ENCODE data around the gene RPLP2.

RPLP2 gene

GRCh38 chr11:797296-798092, 12.3 kb upstream of the RPLP2 start:
- no peak for TF ChIP-seq JUND (IDR thresholded peaks at IDR 0.05; ENCODE audit: low read depth)
- in situ Hi-C loops (cut with HindIII; ENCODE audit: low pct_unique_long_range_greater_than_20kb, low sequenced_read_pairs), result no loop called here
- DNase-seq (ENCODE audit: low read depth in 1 of 2, low spot score in 1 of 2), result peak; percentile 65 to 71

DNA sequence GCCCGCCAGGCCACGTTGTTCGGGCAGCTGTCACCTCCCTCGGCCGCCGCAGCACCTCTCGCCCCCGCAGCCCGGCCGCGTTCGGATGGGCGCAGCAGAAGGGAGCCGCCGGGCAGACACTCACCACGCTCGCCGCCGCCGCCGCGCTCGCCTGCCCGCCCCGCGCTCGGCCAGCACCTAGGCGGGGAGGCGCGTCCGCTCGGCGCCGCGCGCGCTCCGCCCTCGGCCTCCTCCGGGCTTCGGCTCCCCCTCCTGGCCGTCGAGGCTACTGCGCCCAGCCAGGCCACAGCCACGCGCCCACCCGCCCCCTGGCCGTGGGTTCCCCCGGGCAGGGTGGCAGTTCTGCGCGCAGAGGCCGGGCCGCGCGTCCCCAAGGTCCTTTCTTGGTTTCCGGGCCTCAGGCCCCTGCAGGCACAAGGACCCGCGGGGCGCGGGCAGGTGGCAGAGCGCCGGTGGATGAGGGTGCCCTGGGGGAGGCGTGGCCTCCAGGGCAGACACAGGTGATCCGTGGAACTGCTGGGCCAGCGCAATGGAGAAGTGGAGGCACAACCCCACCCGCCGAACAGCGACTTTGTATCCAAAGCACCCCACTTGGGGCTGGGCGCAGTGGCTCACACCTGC, 11.6 kb upstream of the RPLP2 start, which contains the start of gene SLC25A22:
Gene SLC25A22 (minus strand): TSS at position 189 of the 621 bp plus-strand sequence. CDS start 3,275 bp downstream, outside the sequence.
- in situ Hi-C loops (cut with HindIII; ENCODE audit: low pct_unique_long_range_greater_than_20kb, low sequenced_read_pairs), result no loop called here
- TF ChIP-seq JUND (IDR thresholded peaks at IDR 0.05; ENCODE audit: low read depth), result no peak
- DNase-seq (ENCODE audit: low read depth in 1 of 2, low spot score in 1 of 2), result peak; percentile 77 to 81

DNA sequence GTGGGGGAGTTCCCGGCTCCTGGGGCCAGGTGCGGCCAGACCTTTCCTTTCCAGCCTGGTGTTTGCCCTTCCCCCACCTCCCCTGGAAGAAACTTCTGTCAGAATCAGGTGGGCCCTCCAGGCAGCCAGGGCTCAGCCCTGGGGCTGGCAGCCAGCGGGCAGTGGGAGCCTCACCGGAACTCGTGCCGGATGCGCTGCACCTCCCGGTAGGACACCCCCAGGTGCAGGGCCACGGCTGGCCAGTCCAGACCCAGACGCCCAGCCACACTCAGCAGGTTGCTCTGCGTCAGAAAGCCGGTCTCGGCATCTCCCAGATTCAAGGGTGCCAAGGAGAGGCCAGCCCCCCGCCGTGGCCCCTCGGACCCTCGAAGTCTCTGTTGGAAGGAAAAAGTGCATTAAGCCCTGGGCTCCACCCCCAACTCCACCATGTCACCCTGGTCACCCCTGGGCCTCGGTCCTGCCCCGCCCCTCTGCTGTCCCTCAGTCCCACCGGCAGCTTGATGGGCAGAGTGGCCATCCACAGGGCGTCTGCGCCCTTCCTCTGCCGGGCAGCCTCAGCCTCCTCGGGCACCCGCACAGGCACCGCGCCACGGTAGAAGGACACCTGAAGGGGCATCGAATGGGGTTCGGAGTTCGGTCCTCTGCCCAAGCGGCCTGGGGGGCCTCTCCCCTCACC, 10.0 kb upstream of the RPLP2 start:
- no peak for DNase-seq (ENCODE audit: low read depth in 1 of 2, low spot score in 1 of 2)
- no peak for TF ChIP-seq JUND (IDR thresholded peaks at IDR 0.05; ENCODE audit: low read depth)
- in situ Hi-C loops (cut with HindIII; ENCODE audit: low pct_unique_long_range_greater_than_20kb, low sequenced_read_pairs), result no loop called here

DNA sequence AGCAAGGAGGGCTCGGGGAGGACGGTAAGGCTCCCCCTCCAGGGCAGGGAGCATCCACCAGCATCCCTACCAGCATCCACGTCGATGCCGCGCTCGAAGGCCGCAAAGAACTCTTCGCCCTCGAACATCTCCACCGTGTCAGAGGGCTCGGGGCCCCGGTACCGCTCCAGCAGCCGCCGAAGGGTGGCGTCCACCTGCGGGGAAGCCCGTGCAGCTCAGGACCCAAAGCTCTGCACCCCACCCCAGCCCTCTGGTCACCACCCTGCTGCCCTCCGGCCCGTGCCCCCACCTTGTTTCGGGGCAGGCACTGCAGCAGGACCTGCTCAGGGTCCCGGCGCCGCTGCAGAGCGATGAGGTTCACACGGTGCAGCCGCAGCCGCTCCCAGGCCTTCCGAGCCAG, 9.3 kb upstream of the RPLP2 start:
- DNase-seq (ENCODE audit: low read depth in 1 of 2, low spot score in 1 of 2), result no peak
- in situ Hi-C loops (cut with HindIII; ENCODE audit: low pct_unique_long_range_greater_than_20kb, low sequenced_read_pairs), result no loop called here
- no peak for TF ChIP-seq JUND (IDR thresholded peaks at IDR 0.05; ENCODE audit: low read depth)

- TF ChIP-seq JUND (IDR thresholded peaks at IDR 0.05; ENCODE audit: low read depth), result no peak
- no peak for DNase-seq (ENCODE audit: low read depth in 1 of 2, low spot score in 1 of 2)
- in situ Hi-C loops (cut with HindIII; ENCODE audit: low pct_unique_long_range_greater_than_20kb, low sequenced_read_pairs), result no loop called here
These were observed 8.5 kb upstream of the RPLP2 start for GRCh38 chr11:801097-801780.

DNA sequence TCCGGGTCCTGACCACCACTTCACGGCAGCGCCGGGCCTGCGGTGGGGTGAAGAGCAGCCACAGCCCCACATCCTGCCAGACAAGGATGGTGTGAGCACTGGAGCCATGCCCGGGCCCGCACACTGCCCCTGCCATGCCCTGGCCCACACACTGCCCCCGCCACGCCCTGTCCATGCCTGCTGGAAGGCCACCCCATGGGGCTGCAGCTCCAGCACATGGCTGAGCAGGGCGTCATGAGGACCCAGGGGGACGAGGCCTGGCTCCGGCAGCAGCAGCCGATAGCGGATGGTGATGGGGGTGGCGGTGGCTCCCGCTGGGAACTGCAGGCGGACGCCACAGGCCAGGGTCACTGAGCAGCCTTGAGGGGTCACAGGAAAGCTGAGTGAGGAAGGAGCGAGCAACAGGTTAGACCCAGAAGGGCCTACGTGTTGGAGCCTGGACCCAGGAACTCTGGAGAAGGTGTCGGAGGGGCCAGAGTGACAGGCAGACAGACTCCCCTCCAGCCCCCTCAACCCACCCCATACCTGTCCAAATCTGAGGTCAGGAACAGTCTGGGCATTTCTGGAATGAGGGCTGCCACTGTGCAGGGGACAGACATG, 7.6 kb upstream of the RPLP2 start:
- in situ Hi-C loops (cut with HindIII; ENCODE audit: low pct_unique_long_range_greater_than_20kb, low sequenced_read_pairs), result no loop called here
- no peak for DNase-seq (ENCODE audit: low read depth in 1 of 2, low spot score in 1 of 2)
- no peak for TF ChIP-seq JUND (IDR thresholded peaks at IDR 0.05; ENCODE audit: low read depth)

- TF ChIP-seq JUND (IDR thresholded peaks at IDR 0.05; ENCODE audit: low read depth), result no peak
- no peak for DNase-seq (ENCODE audit: low read depth in 1 of 2, low spot score in 1 of 2)
- in situ Hi-C loops (cut with HindIII; ENCODE audit: low pct_unique_long_range_greater_than_20kb, low sequenced_read_pairs), result no loop called here
These were observed 6.9 kb upstream of the RPLP2 start for GRCh38 chr11:802693-803466.

GRCh38 chr11:803467-803742, 6.4 kb upstream of the RPLP2 start:
- TF ChIP-seq JUND (IDR thresholded peaks at IDR 0.05; ENCODE audit: low read depth), result no peak
- no peak for DNase-seq (ENCODE audit: low read depth in 1 of 2, low spot score in 1 of 2)
- in situ Hi-C loops (cut with HindIII; ENCODE audit: low pct_unique_long_range_greater_than_20kb, low sequenced_read_pairs), result no loop called here

DNA sequence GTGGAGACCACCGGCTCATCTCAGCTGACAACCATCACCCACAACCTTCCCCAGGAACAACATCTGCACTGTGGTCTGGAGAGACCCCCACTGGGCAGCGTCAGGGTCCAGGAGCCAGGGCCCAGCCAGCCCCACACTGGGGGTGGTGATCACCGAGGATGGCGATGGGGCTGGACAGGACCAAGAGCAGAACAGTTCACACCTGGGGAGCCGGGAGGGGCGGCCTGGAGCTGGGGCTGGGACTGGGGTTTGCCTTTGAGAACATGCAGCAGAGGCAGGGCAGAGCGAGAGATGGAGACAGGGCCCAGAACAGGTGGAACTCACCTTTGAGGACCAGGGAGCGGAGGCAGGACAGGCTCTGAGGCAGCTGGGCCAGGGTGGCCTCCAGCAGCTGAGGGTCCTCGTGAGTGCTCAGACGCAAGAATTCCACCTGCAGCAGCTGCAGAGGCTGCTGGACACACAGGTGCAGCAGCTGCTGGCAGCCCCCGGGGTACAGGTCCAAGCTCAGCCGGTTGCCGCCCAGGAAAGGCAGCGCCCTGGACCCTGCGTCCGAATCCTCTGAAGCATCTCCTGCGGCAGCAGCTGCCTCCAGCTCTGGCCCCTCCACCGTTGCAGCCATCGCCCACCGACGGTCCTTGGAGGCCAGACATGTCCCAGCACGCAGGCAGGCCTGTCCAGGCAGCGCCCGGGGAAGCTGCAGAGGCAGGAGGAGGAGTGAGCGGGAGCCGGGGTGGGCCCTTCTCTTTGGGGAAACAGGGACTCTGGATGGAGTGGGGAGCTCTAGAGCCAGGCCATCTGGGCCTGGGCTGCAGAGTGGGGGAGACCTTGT, 5.8 kb upstream of the RPLP2 start:
- no peak for TF ChIP-seq JUND (IDR thresholded peaks at IDR 0.05; ENCODE audit: low read depth)
- in situ Hi-C loops (cut with HindIII; ENCODE audit: low pct_unique_long_range_greater_than_20kb, low sequenced_read_pairs), result no loop called here
- DNase-seq (ENCODE audit: low read depth in 1 of 2, low spot score in 1 of 2), result no peak

DNA sequence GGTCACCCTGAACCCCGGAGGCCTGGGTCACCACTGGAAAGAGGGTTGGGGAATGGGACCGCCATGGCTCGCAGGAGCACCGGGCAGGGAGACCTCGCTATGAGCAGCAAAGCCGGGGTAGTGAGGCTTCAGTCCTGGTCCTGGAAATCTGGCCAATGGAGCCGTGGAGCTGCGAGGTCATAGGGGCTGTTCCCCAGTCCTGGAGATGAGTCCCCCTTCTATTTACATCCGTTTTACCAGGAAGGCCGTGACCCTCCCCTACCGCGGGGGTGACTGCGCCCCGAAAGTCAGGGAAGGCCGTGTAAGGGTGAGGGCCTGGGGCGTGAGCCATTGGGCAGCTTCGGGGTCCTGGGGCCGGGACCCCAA, 5.2 kb upstream of the RPLP2 start:
- in situ Hi-C loops (cut with HindIII; ENCODE audit: low pct_unique_long_range_greater_than_20kb, low sequenced_read_pairs), result no loop called here
- no peak for DNase-seq (ENCODE audit: low read depth in 1 of 2, low spot score in 1 of 2)

More for the DNA sequence above, 5.2 kb upstream of the RPLP2 start:
- TF ChIP-seq JUND (IDR thresholded peaks at IDR 0.05; ENCODE audit: low read depth), result no peak
